Measurements from ENCODE around the gene SERPINF2.
"Not testable (repeated sequence)": the region's sequence is repeated elsewhere in the genome, so short reads cannot be mapped to it uniquely, and the experiment has no call there.

The SERPINF2 gene

GRCh38 chr17:1789936-1790335 is 47.3 kb downstream of the SERPINF2 start:
- no peak for DNase-seq (ENCODE audit: low read depth in 2 of 2)

- no peak for DNase-seq (ENCODE audit: low read depth in 2 of 2)
Observed at GRCh38 chr17:1792495-1793446, 50.1 kb downstream of the SERPINF2 start.

GRCh38 chr17:1793447-1793806 is 50.8 kb downstream of the SERPINF2 start:
- no peak for DNase-seq (ENCODE audit: low read depth in 2 of 2)

- no peak for DNase-seq (ENCODE audit: low read depth in 2 of 2)
Observed at GRCh38 chr17:1796800-1797199, 54.1 kb downstream of the SERPINF2 start.

GRCh38 chr17:1797323-1797722 is 54.7 kb downstream of the SERPINF2 start:
- DNase-seq (ENCODE audit: low read depth in 2 of 2) = no peak

GRCh38 chr17:1797846-1798245 is 55.2 kb downstream of the SERPINF2 start:
- DNase-seq (ENCODE audit: low read depth in 2 of 2) = not testable (repeated sequence)

- no peak for DNase-seq (ENCODE audit: low read depth in 2 of 2)
Observed at GRCh38 chr17:1800240-1800639, 57.6 kb downstream of the SERPINF2 start.

GRCh38 chr17:1800712-1801111 is 58.0 kb downstream of the SERPINF2 start:
- DNase-seq (ENCODE audit: low read depth in 2 of 2) = no peak

GRCh38 chr17:1802429-1802828 is 59.8 kb downstream of the SERPINF2 start:
- no peak for DNase-seq (ENCODE audit: low read depth in 2 of 2)

GRCh38 chr17:1803280-1803679 is 60.6 kb downstream of the SERPINF2 start:
- no peak for DNase-seq (ENCODE audit: low read depth in 2 of 2)

Data from stimulated activated CD8-positive, alpha-beta memory T cell treated with anti-CD3 and anti-CD28 coated beads, Interleukin-15, amount 100 ng/mL, for 4 hours (primary cell).